ENCODE data around the gene DMD.

GRCh38 chrX:32472364-32472763 is 739.0 kb downstream of the DMD start:
- no peak for TF ChIP-seq EZH2phosphoT487 (IDR thresholded peaks at IDR 0.05; ENCODE audit: insufficient read depth, low read depth)
- no peak for TF ChIP-seq EZH2 (IDR thresholded peaks at IDR 0.05; ENCODE audit: insufficient read depth, poor library complexity, severe bottlenecking)

Data from GM23248 (cell line).